HG03565 (cell line): ENCODE measurements around the gene CSNK1D.
"Not testable (repeated sequence)": the region's sequence is repeated elsewhere in the genome, so short reads cannot be mapped to it uniquely, and the experiment has no call there.

Experiments used
- ATAC-seq: cut with Tn5 transposase; IDR thresholded peaks from one replicate; pipeline ENCODE4 v1.9.1; 2021; ENCODE audit warnings: mild to moderate bottlenecking, moderate library complexity; ENCODE audit not compliant: unreplicated experiment

CSNK1D gene

GRCh38 chr17:82276938-82277337, 3.4 kb upstream of the CSNK1D start:
- ATAC-seq = no peak

GRCh38 chr17:82275326-82275725, 1.8 kb upstream of the CSNK1D start:
- no peak for ATAC-seq

GRCh38 chr17:82274134-82275020, 877 bp upstream of the CSNK1D start:
- ATAC-seq = no peak

GRCh38 chr17:82272495-82273326, 789 bp downstream of the CSNK1D start:
- no peak for ATAC-seq

- ATAC-seq = no peak
Measured at GRCh38 chr17:82271401-82271800, 2.1 kb downstream of the CSNK1D start.

GRCh38 chr17:82270651-82271050, 2.8 kb downstream of the CSNK1D start:
- no peak for ATAC-seq

- ATAC-seq = no peak
Measured at GRCh38 chr17:82269882-82270500, 3.5 kb downstream of the CSNK1D start.

- ATAC-seq = no peak
Measured at GRCh38 chr17:82269138-82269881, 4.2 kb downstream of the CSNK1D start.

- ATAC-seq = no peak
Measured at GRCh38 chr17:82267575-82268379, 5.7 kb downstream of the CSNK1D start.

- no peak for ATAC-seq
Measured at GRCh38 chr17:82266142-82266541, 7.4 kb downstream of the CSNK1D start.

- ATAC-seq = no peak
Measured at GRCh38 chr17:82263641-82264040, 9.9 kb downstream of the CSNK1D start.

- no peak for ATAC-seq
Measured at GRCh38 chr17:82262344-82262743, 11.2 kb downstream of the CSNK1D start.

GRCh38 chr17:82259972-82260961, 13.2 kb downstream of the CSNK1D start:
- not testable (repeated sequence) for ATAC-seq

GRCh38 chr17:82258555-82258954, 14.9 kb downstream of the CSNK1D start:
- ATAC-seq = no peak

- no peak for ATAC-seq
Measured at GRCh38 chr17:82257473-82257872, 16.0 kb downstream of the CSNK1D start.

GRCh38 chr17:82256242-82256885, 17.1 kb downstream of the CSNK1D start:
- ATAC-seq = no peak

- no peak for ATAC-seq
Measured at GRCh38 chr17:82255402-82255972, 18.0 kb downstream of the CSNK1D start.

GRCh38 chr17:82254746-82255145, 18.8 kb downstream of the CSNK1D start:
- ATAC-seq = not testable (repeated sequence)
